ENCODE measurements around the gene ZNF699. TPM values are rescaled to one million over a fixed set of nuclear protein-coding genes. Genes with fewer than 3 reads are reported as not detected.
"Not testable (repeated sequence)": the region's sequence is repeated elsewhere in the genome, so short reads cannot be mapped to it uniquely, and the experiment has no call there.

Gene ZNF699
- total and polyA plus RNA-seq, 4 experiments from 2014 or later, result 10.9 to 22.1 (median 16.0) TPM

DNA sequence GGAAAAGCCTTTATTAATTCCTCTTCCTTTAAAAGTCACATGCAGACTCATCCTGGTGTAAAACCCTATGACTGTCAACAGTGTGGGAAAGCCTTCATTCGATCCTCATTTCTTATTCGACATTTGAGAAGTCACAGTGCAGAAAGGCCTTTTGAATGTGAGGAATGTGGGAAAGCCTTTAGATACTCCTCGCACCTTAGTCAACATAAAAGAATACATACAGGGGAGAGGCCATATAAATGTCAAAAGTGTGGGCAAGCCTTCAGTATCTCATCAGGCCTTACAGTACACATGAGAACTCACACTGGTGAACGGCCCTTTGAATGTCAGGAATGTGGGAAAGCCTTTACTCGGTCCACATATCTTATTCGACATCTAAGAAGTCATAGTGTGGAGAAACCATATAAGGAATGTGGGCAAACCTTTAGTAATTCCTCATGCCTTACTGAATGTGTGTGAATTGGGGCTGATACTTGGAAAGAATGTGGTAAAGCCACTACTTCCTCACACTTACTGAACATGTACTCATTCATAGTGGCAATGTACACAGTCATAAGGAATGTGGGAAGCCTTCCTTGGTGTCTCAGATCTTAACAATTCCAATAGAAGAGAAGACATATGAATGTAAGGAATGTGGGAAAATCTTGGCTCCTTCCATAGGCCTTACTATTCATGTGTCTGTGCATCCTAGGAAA lies 33.1 kb upstream of the ZNF699 start:
- Mint-ChIP-seq H3K36me3 (peaks cover 76 to 78% of the 10 kb centered on the region in 2 donors), H3K4me1 (peaks cover 0 to 3% (median under 1%) of the 10 kb centered on the region in 4 donors), H3K27me3 (no peaks in the 10 kb centered on the region), H3K27ac (no peak overlapping the region), H3K9me3 (peaks cover 7 to 98% (median 89%) of the 10 kb centered on the region in 8 donors), H3K4me3 (no peak overlapping the region)
- H3K36me3 ChIP-seq (ENCODE audit: insufficient read depth, low read length), result peaks cover 31% of the 10 kb centered on the region
- H3K27ac ChIP-seq (ENCODE audit: low read depth, low read length), result no peak overlapping the region
- DNase-seq, result no peak
- H3K4me1 ChIP-seq (ENCODE audit: insufficient read depth, low read length), result no peaks in the 10 kb centered on the region
- ChIA-PET POLR2A (ENCODE audit: partially characterized antibody) (no interaction called here), CTCF (ENCODE audit: partially characterized antibody) (no interaction called here)
- intact Hi-C loops (cut with micrococcal nuclease), result no loop called here
- peaks cover 27 to 50% of the 10 kb centered on the region in 2 donors for H3K9me3 ChIP-seq (ENCODE audit: control insufficient read depth in 1 of 2, low read length in 2 of 2)
- no peaks in the 10 kb centered on the region for H3K27me3 ChIP-seq (ENCODE audit: insufficient read depth, low read length)
- H3K4me3 ChIP-seq (ENCODE audit: low read length in 2 of 2), result peak overlapping the region in 1 of 2 donors; percentile 2

DNA sequence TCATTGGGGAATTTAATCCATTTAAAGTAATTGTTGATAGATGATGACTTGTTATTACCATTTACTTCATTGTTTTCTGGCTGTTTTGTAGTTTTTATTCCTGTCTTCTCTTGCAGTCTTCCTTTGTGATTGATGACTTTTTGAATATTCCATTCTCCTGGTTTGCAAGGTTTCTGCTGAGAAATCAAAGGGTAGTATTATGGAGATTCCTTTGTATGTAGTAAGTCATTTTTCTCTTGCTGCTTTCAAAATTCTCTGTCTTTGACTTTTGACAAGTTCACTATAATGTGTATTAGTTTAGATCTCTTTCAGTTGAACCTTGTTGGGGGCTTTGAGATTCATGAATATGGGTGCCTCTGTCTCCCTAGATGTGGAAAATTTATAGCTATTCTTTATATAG lies 20.4 kb upstream of the ZNF699 start:
- Histone ChIP-seq H3K4me3 (ENCODE audit: low read length in 2 of 2) (no peak overlapping the region), H3K9me3 (ENCODE audit: control insufficient read depth in 1 of 2, low read length in 2 of 2) (peaks cover 6 to 37% of the 10 kb centered on the region in 2 donors), H3K4me1 (ENCODE audit: insufficient read depth, low read length) (peaks cover 3% of the 10 kb centered on the region), H3K36me3 (ENCODE audit: insufficient read depth, low read length) (peaks cover 9% of the 10 kb centered on the region), H3K27me3 (ENCODE audit: insufficient read depth, low read length) (no peaks in the 10 kb centered on the region), H3K27ac (ENCODE audit: low read depth, low read length) (no peak overlapping the region)
- Mint-ChIP-seq H3K4me3 (peak overlapping the region in 1 of 8 donors; percentile 33), H3K4me1 (peaks cover 2 to 17% (median 10%) of the 10 kb centered on the region in 4 donors), H3K27me3 (no peaks in the 10 kb centered on the region), H3K9me3 (peaks cover 0 to 95% (median 77%) of the 10 kb centered on the region in 8 donors), H3K36me3 (peaks cover 80 to 83% of the 10 kb centered on the region in 2 donors), H3K27ac (no peak overlapping the region)
- no peak for DNase-seq
- ChIA-PET POLR2A (ENCODE audit: partially characterized antibody) (no interaction called here), CTCF (ENCODE audit: partially characterized antibody) (no interaction called here)
- intact Hi-C loops (cut with micrococcal nuclease), result loop anchor here (10.0 kb wide), 1 partner anchor 495 kb away; the partner anchor contains the start of genes MBD3L1 and ZNF558

DNA sequence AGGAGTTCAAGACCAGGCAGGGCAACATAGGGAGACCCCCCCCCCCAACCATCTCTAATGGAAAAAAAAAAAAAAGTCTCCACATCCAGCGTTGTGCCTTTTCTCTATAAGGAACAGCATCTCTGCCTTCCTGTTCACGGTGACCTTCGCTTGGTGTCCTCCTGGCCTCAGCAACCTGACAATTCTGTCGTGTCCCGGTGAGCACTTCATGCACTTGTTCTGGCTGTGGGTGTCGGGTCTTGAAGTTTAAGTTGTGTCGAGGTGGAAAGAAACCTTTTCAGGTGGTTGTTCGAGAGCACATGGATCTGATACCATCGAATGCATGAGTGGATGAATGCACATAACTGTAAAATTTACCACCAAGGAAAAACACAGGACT lies 14.9 kb upstream of the ZNF699 start:
- peak overlapping the region; percentile 87 to 97 (median 97) for H3K27ac Mint-ChIP-seq
- peaks cover 18 to 39% (median 22%) of the 10 kb centered on the region in 4 donors for H3K4me1 Mint-ChIP-seq
- no peaks in the 10 kb centered on the region for H3K36me3 ChIP-seq (ENCODE audit: insufficient read depth, low read length)
- peaks cover 2 to 64% (median 47%) of the 10 kb centered on the region in 8 donors for H3K9me3 Mint-ChIP-seq
- peak overlapping the region; percentile 88 to 98 (median 95) for H3K4me3 Mint-ChIP-seq
- no peaks in the 10 kb centered on the region for H3K27me3 Mint-ChIP-seq
- peak overlapping the region; percentile 67 for H3K27ac ChIP-seq (ENCODE audit: low read depth, low read length)
- CTCF ChIA-PET (ENCODE audit: partially characterized antibody), result interaction anchor here (1.0 to 2.8 kb wide), 2 partner anchors 14 to 17 kb away, joined by 4 to 23 read pairs; partner anchors contain the start of gene ZNF699
- peaks cover 0 to 10% of the 10 kb centered on the region in 2 donors for H3K9me3 ChIP-seq (ENCODE audit: control insufficient read depth in 1 of 2, low read length in 2 of 2)
- POLR2A ChIA-PET (ENCODE audit: partially characterized antibody), result interaction anchor here (1.2 to 3.6 kb wide), 2 partner anchors 15 to 18 kb away, joined by 3 to 30 read pairs; partner anchors contain the start of gene ZNF699
- DNase-seq, result peak in 1 of 5 donors; percentile 4
- intact Hi-C loops (cut with micrococcal nuclease), result loop anchor here (1.0 to 10.0 kb wide), 3 partner anchors 15 to 490 kb away; partner anchors contain the start of genes MBD3L1, ZNF266, ZNF558 and ZNF699
- H3K27me3 ChIP-seq (ENCODE audit: insufficient read depth, low read length), result no peaks in the 10 kb centered on the region
- H3K36me3 Mint-ChIP-seq, result peaks cover 49 to 50% of the 10 kb centered on the region in 2 donors
- H3K4me3 ChIP-seq (ENCODE audit: low read length in 2 of 2), result peak overlapping the region; percentile 62 to 83
- peaks cover 20% of the 10 kb centered on the region for H3K4me1 ChIP-seq (ENCODE audit: insufficient read depth, low read length)

- peak; percentile 95 to 98 (median 97) for DNase-seq
- Mint-ChIP-seq H3K27me3 (no peaks in the 10 kb centered on the region), H3K4me3 (peak within 1 kb of the TSS; percentile 88 to 98 (median 95)), H3K27ac (peak within 1 kb of the TSS; percentile 91 to 97 (median 97)), H3K9me3 (peaks cover 2 to 61% (median 42%) of the 10 kb centered on the region in 8 donors), H3K4me1 (peaks cover 18 to 39% (median 22%) of the 10 kb centered on the region in 4 donors), H3K36me3 (peaks cover 45 to 46% of the 10 kb centered on the region in 2 donors)
- POLR2A ChIA-PET (ENCODE audit: partially characterized antibody), result interaction anchor here (0.7 to 3.6 kb wide), 5 partner anchors 14 to 444 kb away, joined by 3 to 30 read pairs (median 3); partner anchors contain the start of genes ZNF699 and ZNF846
- Histone ChIP-seq H3K4me3 (ENCODE audit: low read length in 2 of 2) (peak within 1 kb of the TSS; percentile 62 to 83), H3K27me3 (ENCODE audit: insufficient read depth, low read length) (no peaks in the 10 kb centered on the region), H3K36me3 (ENCODE audit: insufficient read depth, low read length) (no peaks in the 10 kb centered on the region), H3K27ac (ENCODE audit: low read depth, low read length) (peak within 1 kb of the TSS; percentile 67), H3K9me3 (ENCODE audit: control insufficient read depth in 1 of 2, low read length in 2 of 2) (peaks cover 0 to 10% of the 10 kb centered on the region in 2 donors), H3K4me1 (ENCODE audit: insufficient read depth, low read length) (peaks cover 20% of the 10 kb centered on the region)
- CTCF ChIA-PET (ENCODE audit: partially characterized antibody), result interaction anchor here (1.0 to 2.8 kb wide), 3 partner anchors 10 to 16 kb away, joined by 4 to 23 read pairs (median 4); partner anchors contain the start of gene ZNF699
- intact Hi-C loops (cut with micrococcal nuclease), result loop anchor here (1.0 to 10.0 kb wide), 3 partner anchors 15 to 489 kb away; partner anchors contain the start of genes MBD3L1, ZNF266, ZNF558 and ZNF699
Measured at GRCh38 chr19:9323919-9324583, 14.4 kb upstream of the ZNF699 start, which contains the start of gene ZNF559. TSS of gene ZNF559 (plus strand) at chr19:9324179. CDS start at chr19:9338550, 14,371 bp downstream.

DNA sequence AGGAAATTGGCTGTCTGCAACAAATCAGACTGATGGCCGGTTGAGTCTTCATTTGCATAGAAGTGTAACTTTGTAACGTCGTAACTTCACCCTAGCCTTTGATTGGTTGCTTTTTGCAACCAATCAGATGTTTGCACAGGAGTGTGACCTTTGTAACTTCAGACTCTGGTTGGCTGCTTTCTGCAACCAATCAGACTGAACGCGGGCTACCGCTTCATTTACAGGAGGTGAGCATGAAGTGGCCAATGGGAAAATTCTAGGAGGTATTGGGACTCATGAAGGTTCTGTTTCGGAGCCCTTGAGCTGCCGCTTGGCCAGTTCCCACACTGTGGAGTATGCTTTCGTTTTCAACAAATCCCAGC lies 13.9 kb upstream of the ZNF699 start:
- Histone ChIP-seq H3K4me3 (ENCODE audit: low read length in 2 of 2) (peak overlapping the region; percentile 62 to 83), H3K27ac (ENCODE audit: low read depth, low read length) (peak overlapping the region; percentile 67), H3K36me3 (ENCODE audit: insufficient read depth, low read length) (no peaks in the 10 kb centered on the region), H3K9me3 (ENCODE audit: control insufficient read depth in 1 of 2, low read length in 2 of 2) (peaks cover 0 to 6% of the 10 kb centered on the region in 2 donors), H3K4me1 (ENCODE audit: insufficient read depth, low read length) (peaks cover 20% of the 10 kb centered on the region), H3K27me3 (ENCODE audit: insufficient read depth, low read length) (no peaks in the 10 kb centered on the region)
- no peak for DNase-seq
- H3K4me1 Mint-ChIP-seq, result peaks cover 18 to 39% (median 22%) of the 10 kb centered on the region in 4 donors
- peaks cover 40 to 41% of the 10 kb centered on the region in 2 donors for H3K36me3 Mint-ChIP-seq
- intact Hi-C loops (cut with micrococcal nuclease), result loop anchor here (5.0 to 10.0 kb wide), 2 partner anchors 114 to 489 kb away; partner anchors contain the start of genes MBD3L1, ZNF266 and ZNF558
- peak overlapping the region; percentile 88 to 98 (median 95) for H3K4me3 Mint-ChIP-seq
- CTCF ChIA-PET (ENCODE audit: partially characterized antibody), result interaction anchor here (1.0 to 2.8 kb wide), 3 partner anchors 9 to 16 kb away, joined by 4 to 23 read pairs (median 4); partner anchors contain the start of gene ZNF699
- no peaks in the 10 kb centered on the region for H3K27me3 Mint-ChIP-seq
- H3K9me3 Mint-ChIP-seq, result peaks cover 2 to 61% (median 37%) of the 10 kb centered on the region in 8 donors
- POLR2A ChIA-PET (ENCODE audit: partially characterized antibody), result interaction anchor here (0.7 to 3.6 kb wide), 5 partner anchors 14 to 445 kb away, joined by 3 to 30 read pairs (median 3); partner anchors contain the start of genes ZNF699 and ZNF846
- peak overlapping the region; percentile 91 to 97 (median 97) for H3K27ac Mint-ChIP-seq

DNA sequence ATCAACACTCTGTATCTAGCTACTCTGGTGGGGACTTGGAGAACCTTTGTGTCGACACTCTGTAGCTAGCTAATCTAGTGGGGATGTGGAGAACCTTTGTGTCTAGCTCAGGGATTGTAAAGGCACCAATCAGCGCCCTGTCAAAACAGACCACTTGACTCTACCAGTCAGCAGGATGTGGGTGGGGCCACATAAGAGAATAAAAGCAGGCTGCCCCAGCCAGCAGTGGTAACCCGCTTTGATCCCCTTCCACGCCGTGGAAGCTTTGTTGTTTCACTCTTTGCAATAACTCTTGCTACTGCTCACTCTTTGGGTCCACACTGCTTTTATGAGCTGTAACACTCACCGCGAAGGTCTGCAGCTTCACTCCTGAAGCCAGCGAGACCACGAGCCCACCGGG lies 12.6 kb upstream of the ZNF699 start:
- H3K4me3 Mint-ChIP-seq, result peak overlapping the region in 5 of 8 donors; percentile 7 to 65 (median 53)
- peak overlapping the region in 2 of 7 donors; percentile 12 to 94 for H3K27ac Mint-ChIP-seq
- not testable (repeated sequence) for H3K36me3 ChIP-seq (ENCODE audit: insufficient read depth, low read length); H3K27me3 Mint-ChIP-seq; H3K9me3 ChIP-seq (ENCODE audit: control insufficient read depth in 1 of 2, low read length in 2 of 2); H3K27me3 ChIP-seq (ENCODE audit: insufficient read depth, low read length); DNase-seq; H3K27ac ChIP-seq (ENCODE audit: low read depth, low read length); H3K4me3 ChIP-seq (ENCODE audit: low read length in 2 of 2)
- H3K36me3 Mint-ChIP-seq, result peaks cover 29 to 30% of the 10 kb centered on the region in 2 donors
- CTCF ChIA-PET (ENCODE audit: partially characterized antibody), result interaction anchor here (2.8 kb wide), 1 partner anchor 12 kb away, joined by 23 read pairs; the partner anchor contains the start of gene ZNF699
- peaks cover 20% of the 10 kb centered on the region for H3K4me1 ChIP-seq (ENCODE audit: insufficient read depth, low read length)
- H3K4me1 Mint-ChIP-seq, result peaks cover 15 to 33% (median 20%) of the 10 kb centered on the region in 4 donors
- POLR2A ChIA-PET (ENCODE audit: partially characterized antibody), result interaction anchor here (3.6 kb wide), 1 partner anchor 12 kb away, joined by 30 read pairs; the partner anchor contains the start of gene ZNF699
- intact Hi-C loops (cut with micrococcal nuclease), result loop anchor here (5.0 to 10.0 kb wide), 2 partner anchors 115 to 487 kb away; partner anchors contain the start of genes MBD3L1, ZNF266 and ZNF558
- H3K9me3 Mint-ChIP-seq, result peaks cover 0 to 51% (median 29%) of the 10 kb centered on the region in 8 donors
